Measurements from ENCODE around the gene GAS7. TPM values are rescaled to one million over a fixed set of nuclear protein-coding genes. Genes with fewer than 3 reads are reported as not detected.

Gene GAS7
- total RNA-seq, 2 experiments from 2014 or later = 0.76 to 1.2 TPM

DNA sequence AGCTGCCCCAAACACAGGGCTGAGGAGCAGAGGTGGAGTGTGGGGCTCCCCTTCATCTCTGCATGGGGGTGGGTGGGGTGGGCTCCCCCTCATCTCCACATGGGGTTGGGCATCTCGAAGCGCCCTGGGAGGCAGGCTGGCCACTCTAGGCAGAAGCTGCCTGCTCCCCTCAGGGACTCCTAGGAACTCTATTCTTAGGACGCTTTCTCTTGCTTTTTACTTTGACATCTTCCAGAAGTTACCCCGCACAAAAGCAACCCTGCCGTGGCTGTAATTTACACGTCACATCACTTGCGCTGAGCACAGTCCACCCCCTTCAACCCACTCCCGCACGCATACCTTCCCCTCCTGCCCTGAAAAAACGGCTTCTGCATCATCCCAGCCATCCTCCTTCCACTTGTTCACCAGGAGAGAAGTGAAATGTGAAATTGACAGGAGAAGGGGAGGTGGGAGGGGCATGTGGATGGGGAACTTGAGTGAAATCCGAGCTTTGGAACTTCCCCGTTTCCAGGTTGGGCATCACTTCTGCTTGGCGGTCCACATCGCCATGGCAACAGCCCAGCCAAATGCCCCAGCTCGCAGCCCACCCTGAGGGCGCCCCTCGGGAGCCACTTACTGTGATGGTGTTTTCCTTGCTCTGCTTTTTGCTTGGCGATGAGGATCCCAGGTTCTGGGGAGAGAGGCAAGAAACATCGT lies 239.7 kb downstream of the GAS7 start:
- Mint-ChIP-seq H3K27me3 (peaks cover 4% of the 10 kb centered on the region), H3K4me1 (no peaks in the 10 kb centered on the region), H3K27ac (no peak overlapping the region), H3K36me3 (no peaks in the 10 kb centered on the region), H3K4me3 (no peak overlapping the region), H3K9me3 (no peaks in the 10 kb centered on the region)
- no peak for DNase-seq

DNA sequence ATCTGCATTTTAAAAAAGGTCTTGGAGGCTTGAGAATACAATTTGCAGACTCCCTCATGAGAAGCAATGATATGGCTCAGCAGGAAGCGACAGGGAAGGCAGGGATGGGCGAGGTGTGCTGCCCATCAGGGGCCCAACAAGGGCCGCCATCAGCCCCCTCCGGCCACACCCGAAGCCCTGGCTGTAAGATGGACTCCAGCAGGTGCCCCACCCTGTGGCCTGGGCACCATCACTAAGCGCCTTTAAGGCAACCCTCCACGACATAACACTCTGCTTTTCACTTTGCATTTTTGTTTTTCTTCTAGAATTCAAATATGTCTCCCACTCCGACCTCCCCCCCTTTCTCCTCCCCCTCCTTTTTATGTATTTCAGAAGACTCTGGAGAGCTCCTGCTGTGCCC lies 241.2 kb downstream of the GAS7 start:
- Mint-ChIP-seq H3K4me1 (no peaks in the 10 kb centered on the region), H3K27ac (no peak overlapping the region), H3K4me3 (no peak overlapping the region), H3K36me3 (no peaks in the 10 kb centered on the region), H3K9me3 (no peaks in the 10 kb centered on the region), H3K27me3 (peaks cover 4% of the 10 kb centered on the region)
- no peak for DNase-seq

- Mint-ChIP-seq H3K4me1 (no peaks in the 10 kb centered on the region), H3K4me3 (no peak overlapping the region), H3K9me3 (no peaks in the 10 kb centered on the region), H3K27ac (no peak overlapping the region), H3K27me3 (peaks cover 4% of the 10 kb centered on the region), H3K36me3 (no peaks in the 10 kb centered on the region)
- no peak for DNase-seq
These were observed 241.8 kb downstream of the GAS7 start for GRCh38 chr17:9956474-9957131.

DNA sequence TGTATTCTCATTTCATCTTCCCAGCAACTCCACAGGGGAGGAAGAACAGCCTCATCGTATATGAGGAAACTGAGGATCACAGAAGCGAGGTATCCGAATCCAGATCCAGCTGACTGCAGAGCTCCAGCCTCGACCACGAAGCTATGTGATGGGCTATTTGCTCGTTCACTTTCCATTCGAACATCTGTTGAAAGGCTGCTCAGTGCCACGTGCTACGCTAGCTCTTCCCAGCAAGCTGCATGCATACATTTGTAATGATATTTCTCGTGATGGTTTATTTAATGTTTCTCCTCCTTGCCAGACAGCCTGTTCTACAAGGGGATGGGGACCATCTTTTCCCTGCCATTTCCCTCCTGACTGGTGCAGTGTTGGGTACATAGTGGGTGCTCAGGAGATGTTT lies 244.9 kb downstream of the GAS7 start:
- Mint-ChIP-seq H3K36me3 (no peaks in the 10 kb centered on the region), H3K4me3 (no peak overlapping the region), H3K27ac (no peak overlapping the region), H3K9me3 (no peaks in the 10 kb centered on the region), H3K27me3 (no peaks in the 10 kb centered on the region), H3K4me1 (no peaks in the 10 kb centered on the region)
- no peak for DNase-seq

DNA sequence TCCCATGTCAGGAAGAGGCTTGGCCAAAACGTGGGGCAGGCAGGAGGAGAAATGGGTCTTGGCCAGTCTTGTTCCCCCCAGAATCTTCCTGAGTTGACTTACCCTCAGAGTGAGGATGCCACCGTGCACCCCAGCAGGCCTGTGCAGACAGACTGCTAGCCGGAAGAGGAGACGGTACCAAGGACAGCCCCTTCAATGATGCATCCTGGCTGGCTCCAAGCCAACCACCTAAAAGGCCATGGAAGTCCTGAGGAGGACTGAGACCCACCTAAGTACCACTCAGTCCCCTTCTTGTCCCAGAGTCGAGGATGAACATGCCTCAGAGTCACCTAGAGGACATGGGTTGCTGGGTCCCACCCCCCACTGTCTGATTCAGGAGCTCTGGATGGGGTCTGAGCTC lies 246.6 kb downstream of the GAS7 start:
- no peaks in the 10 kb centered on the region for H3K27me3 Mint-ChIP-seq

DNA sequence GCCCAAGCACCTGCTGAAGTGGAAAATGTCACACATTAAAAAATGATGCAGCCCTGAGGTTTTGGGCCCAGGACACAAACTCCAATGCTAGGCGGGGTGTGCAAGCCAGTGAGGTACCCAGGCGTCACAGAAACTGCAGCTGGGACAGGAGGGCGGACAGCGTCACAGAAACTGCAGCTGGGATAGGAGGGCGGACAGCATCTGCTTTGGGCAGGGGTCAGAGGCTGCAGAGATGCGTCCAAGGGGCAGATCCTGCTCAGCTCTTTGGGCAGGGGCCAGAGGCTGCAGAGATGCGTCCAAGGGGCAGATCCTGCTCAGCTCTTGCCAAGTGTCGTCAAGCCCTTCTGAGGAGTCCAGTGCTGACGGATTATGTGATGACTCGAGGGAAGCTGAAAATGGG lies 249.5 kb downstream of the GAS7 start:
- no peaks in the 10 kb centered on the region for H3K9me3 Mint-ChIP-seq
- H3K4me3 Mint-ChIP-seq = no peak overlapping the region
- no peaks in the 10 kb centered on the region for H3K36me3 Mint-ChIP-seq
- H3K4me1 Mint-ChIP-seq = no peaks in the 10 kb centered on the region
- no peak for DNase-seq
- H3K27me3 Mint-ChIP-seq = no peaks in the 10 kb centered on the region
- H3K27ac Mint-ChIP-seq = no peak overlapping the region

More for the DNA sequence above, 246.6 kb downstream of the GAS7 start:
- Mint-ChIP-seq H3K36me3 (no peaks in the 10 kb centered on the region), H3K9me3 (no peaks in the 10 kb centered on the region), H3K4me1 (no peaks in the 10 kb centered on the region), H3K27ac (no peak overlapping the region), H3K4me3 (no peak overlapping the region)
- no peak for DNase-seq

GRCh38 chr17:9944704-9945103 lies 253.7 kb downstream of the GAS7 start:
- H3K36me3 Mint-ChIP-seq = no peaks in the 10 kb centered on the region
- H3K9me3 Mint-ChIP-seq = no peaks in the 10 kb centered on the region
- no peak for DNase-seq
- H3K27me3 Mint-ChIP-seq = no peaks in the 10 kb centered on the region
- no peak overlapping the region for H3K27ac Mint-ChIP-seq
- H3K4me3 Mint-ChIP-seq = no peak overlapping the region
- no peaks in the 10 kb centered on the region for H3K4me1 Mint-ChIP-seq

DNA sequence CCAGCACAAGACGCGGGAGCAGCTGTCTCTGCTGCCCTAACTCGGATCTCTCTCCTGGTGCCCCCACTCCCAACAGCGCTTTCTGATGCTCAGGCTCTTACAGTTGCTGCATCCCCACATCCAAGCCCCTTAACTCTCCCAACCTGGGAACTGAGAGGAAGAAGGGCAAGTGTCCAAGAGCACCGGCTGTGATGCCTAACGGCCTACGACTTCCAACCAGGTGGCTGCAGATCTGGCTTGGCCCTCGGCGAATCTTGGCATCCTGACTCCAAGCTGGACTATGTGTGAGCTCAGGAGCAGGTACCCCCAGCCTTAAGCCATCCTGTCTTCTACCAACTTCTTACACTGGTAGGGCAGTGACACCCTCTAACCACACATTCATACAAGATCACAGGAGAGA lies 255.1 kb downstream of the GAS7 start:
- no peaks in the 10 kb centered on the region for H3K36me3 Mint-ChIP-seq
- H3K4me1 Mint-ChIP-seq = no peaks in the 10 kb centered on the region
- H3K4me3 Mint-ChIP-seq = no peak overlapping the region
- no peaks in the 10 kb centered on the region for H3K27me3 Mint-ChIP-seq
- DNase-seq = no peak
- no peak overlapping the region for H3K27ac Mint-ChIP-seq
- peaks cover 2% of the 10 kb centered on the region for H3K9me3 Mint-ChIP-seq

- H3K9me3 Mint-ChIP-seq = peaks cover 2% of the 10 kb centered on the region
- H3K27ac Mint-ChIP-seq = no peak overlapping the region
- no peaks in the 10 kb centered on the region for H3K4me1 Mint-ChIP-seq
- H3K36me3 Mint-ChIP-seq = no peaks in the 10 kb centered on the region
- H3K4me3 Mint-ChIP-seq = no peak overlapping the region
- no peaks in the 10 kb centered on the region for H3K27me3 Mint-ChIP-seq
- DNase-seq = no peak
These were observed 255.5 kb downstream of the GAS7 start for GRCh38 chr17:9942885-9943284.

DNA sequence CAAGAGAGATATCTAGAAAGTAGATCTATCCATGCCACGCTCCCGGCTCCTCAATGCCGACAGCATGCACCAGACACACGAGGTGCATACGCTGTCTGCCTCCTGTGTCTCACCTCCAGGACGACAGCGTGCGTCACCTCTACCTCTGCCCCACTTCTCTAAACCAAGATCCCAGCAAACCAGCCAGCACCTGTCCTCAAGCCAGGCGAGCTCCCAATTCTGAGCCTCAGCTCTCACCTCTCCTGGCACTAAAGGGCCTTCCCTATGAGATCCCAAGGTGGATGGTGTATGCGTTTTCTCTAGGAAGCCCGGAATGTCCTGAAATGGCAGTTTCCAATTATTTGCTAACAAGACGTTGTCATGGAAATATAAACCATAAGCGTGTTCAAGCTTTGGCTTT lies 257.1 kb downstream of the GAS7 start:
- Mint-ChIP-seq H3K27me3 (no peaks in the 10 kb centered on the region), H3K4me3 (no peak overlapping the region), H3K4me1 (no peaks in the 10 kb centered on the region), H3K9me3 (peaks cover 2% of the 10 kb centered on the region), H3K27ac (no peak overlapping the region), H3K36me3 (no peaks in the 10 kb centered on the region)
- DNase-seq = no peak

GRCh38 chr17:9940841-9941240 lies 257.6 kb downstream of the GAS7 start:
- Mint-ChIP-seq H3K36me3 (no peaks in the 10 kb centered on the region), H3K27me3 (no peaks in the 10 kb centered on the region), H3K27ac (no peak overlapping the region), H3K4me3 (no peak overlapping the region), H3K4me1 (no peaks in the 10 kb centered on the region), H3K9me3 (peaks cover 2% of the 10 kb centered on the region)
- no peak for DNase-seq

GRCh38 chr17:9938764-9939163 lies 259.6 kb downstream of the GAS7 start:
- H3K9me3 Mint-ChIP-seq = peaks cover 2% of the 10 kb centered on the region
- no peak overlapping the region for H3K27ac Mint-ChIP-seq
- no peaks in the 10 kb centered on the region for H3K36me3 Mint-ChIP-seq
- no peak overlapping the region for H3K4me3 Mint-ChIP-seq
- DNase-seq = no peak
- H3K27me3 Mint-ChIP-seq = no peaks in the 10 kb centered on the region
- no peaks in the 10 kb centered on the region for H3K4me1 Mint-ChIP-seq

DNA sequence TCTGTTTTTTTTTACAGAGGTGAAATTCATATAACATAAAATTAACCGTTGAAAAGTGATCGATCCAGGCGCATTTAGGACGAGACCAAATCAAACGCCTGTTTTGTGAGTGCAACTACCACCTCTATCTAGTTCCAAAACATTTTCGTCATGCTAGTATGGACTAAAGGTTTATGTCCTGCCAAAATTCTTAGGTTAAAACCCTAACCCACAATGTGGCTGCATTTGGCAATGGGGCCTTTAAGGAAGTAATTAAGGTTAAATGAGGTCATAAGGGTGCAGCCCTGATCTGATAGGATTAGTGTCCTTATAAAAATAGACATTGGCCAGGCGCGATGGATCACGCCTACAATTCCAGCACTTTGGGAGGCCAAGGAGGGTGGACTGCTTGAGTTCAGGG lies 260.5 kb downstream of the GAS7 start:
- DNase-seq = no peak
- Mint-ChIP-seq H3K27ac (no peak overlapping the region), H3K9me3 (peaks cover 2% of the 10 kb centered on the region), H3K36me3 (no peaks in the 10 kb centered on the region), H3K4me3 (no peak overlapping the region), H3K27me3 (no peaks in the 10 kb centered on the region), H3K4me1 (no peaks in the 10 kb centered on the region)

DNA sequence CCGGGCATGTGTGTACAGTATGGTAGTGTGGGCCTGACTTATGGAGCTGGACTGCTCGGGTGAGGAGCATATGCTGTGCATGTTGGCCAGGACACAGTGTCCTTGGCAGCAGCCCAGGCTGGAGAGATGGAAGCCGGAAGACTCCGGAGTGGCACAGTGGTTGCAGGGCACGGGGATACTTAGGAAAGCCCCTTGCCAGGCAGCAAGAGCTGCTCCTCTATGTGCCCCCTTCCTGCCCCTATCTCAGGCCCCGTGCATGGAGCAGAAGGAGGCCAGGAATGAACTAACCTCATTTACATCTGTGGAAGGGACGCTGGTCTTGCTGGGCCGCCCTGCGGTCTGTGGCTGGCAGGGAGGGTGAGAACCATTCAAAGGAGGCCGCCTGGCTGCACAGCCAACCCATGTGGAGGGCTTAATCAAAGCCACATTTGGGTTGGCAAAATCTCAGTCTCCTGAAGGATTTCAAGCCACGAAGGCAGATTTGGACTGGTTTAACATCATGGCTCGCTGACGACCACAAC lies 261.1 kb downstream of the GAS7 start:
- Mint-ChIP-seq H3K9me3 (peaks cover 2% of the 10 kb centered on the region), H3K4me3 (no peak overlapping the region), H3K27me3 (no peaks in the 10 kb centered on the region), H3K27ac (no peak overlapping the region), H3K36me3 (no peaks in the 10 kb centered on the region), H3K4me1 (no peaks in the 10 kb centered on the region)
- no peak for DNase-seq

GRCh38 chr17:9936095-9936494 lies 262.3 kb downstream of the GAS7 start:
- Mint-ChIP-seq H3K9me3 (peaks cover 2% of the 10 kb centered on the region), H3K27me3 (no peaks in the 10 kb centered on the region), H3K4me3 (no peak overlapping the region), H3K4me1 (no peaks in the 10 kb centered on the region), H3K27ac (no peak overlapping the region), H3K36me3 (no peaks in the 10 kb centered on the region)
- no peak for DNase-seq

GRCh38 chr17:9935408-9935807 lies 263.0 kb downstream of the GAS7 start:
- Mint-ChIP-seq H3K4me3 (no peak overlapping the region), H3K9me3 (peaks cover 2% of the 10 kb centered on the region), H3K4me1 (no peaks in the 10 kb centered on the region), H3K36me3 (no peaks in the 10 kb centered on the region), H3K27me3 (no peaks in the 10 kb centered on the region), H3K27ac (no peak overlapping the region)
- no peak for DNase-seq
